Calu3 (cell line): Measurements from ENCODE around the gene EIPR1. TPM values are rescaled to one million over a fixed set of nuclear protein-coding genes. Genes with fewer than 3 reads are reported as not detected.

ENCODE experiments used
- BruUV-seq: library from RNA; stranded (reverse); fragments of 400-500 nt; replicated peaks from 2 replicates; lab custom pipeline; 2021; lab: Mats Ljungman, UMichigan
- CTCF ChIA-PET: fragments of 300-600 bp; sonication (Branson Sonifier 250); formaldehyde crosslinking; loops from one replicate; lab custom pipeline; 2022; ENCODE audit warnings: antibody characterized with exemption; lab: Charles Lee
- DNase-seq: peaks from one replicate; pipeline ENCODE4 v3.0.0; 2022
- H3K27ac Mint-ChIP-seq: one replicate; pipeline ENCODE4 v1.8.0; 2022; ENCODE audit warnings: mixed read lengths; ENCODE audit not compliant: unreplicated experiment
- H3K27me3 Mint-ChIP-seq: one replicate; pipeline ENCODE4 v1.8.0; 2022; ENCODE audit warnings: mixed read lengths; ENCODE audit not compliant: unreplicated experiment
- H3K36me3 Mint-ChIP-seq: one replicate; pipeline ENCODE4 v1.8.0; 2022; ENCODE audit warnings: mild to moderate bottlenecking, moderate library complexity, mixed read lengths; ENCODE audit not compliant: insufficient read depth, unreplicated experiment
- H3K4me1 Mint-ChIP-seq: one replicate; pipeline ENCODE4 v1.8.0; 2022; ENCODE audit warnings: mild to moderate bottlenecking, low read depth, mixed read lengths; ENCODE audit not compliant: unreplicated experiment
- H3K4me3 Mint-ChIP-seq: one replicate; pipeline ENCODE4 v1.8.0; 2022; ENCODE audit warnings: mild to moderate bottlenecking, low read depth, moderate library complexity, mixed read lengths; ENCODE audit not compliant: unreplicated experiment
- H3K9me3 Mint-ChIP-seq: one replicate; pipeline ENCODE4 v1.8.0; 2022; ENCODE audit warnings: low read depth, mixed read lengths; ENCODE audit not compliant: unreplicated experiment
- intact Hi-C: fragments of 100-400 bp; cut with micrococcal nuclease; formaldehyde crosslinking; loops from one replicate; pipeline ENCODE4 v1.10.0; 2022; ENCODE audit not compliant: unreplicated experiment
- total RNA-seq: library from RNA; stranded (reverse); gene quantifications from 2 replicates; pipeline ENCODE4 v1.2.3, GENCODE V29; 2022
- TF ChIP-seq, protein P1 (sequence below): fragments of 200-600 bp; IDR thresholded peaks from one replicate; pipeline ENCODE4 v1.8.0; 2022; ENCODE audit warnings: antibody characterized with exemption; ENCODE audit not compliant: unreplicated experiment

The EIPR1 gene
- total RNA-seq, 1 experiment from 2014 or later = 31.7 TPM

DNA sequence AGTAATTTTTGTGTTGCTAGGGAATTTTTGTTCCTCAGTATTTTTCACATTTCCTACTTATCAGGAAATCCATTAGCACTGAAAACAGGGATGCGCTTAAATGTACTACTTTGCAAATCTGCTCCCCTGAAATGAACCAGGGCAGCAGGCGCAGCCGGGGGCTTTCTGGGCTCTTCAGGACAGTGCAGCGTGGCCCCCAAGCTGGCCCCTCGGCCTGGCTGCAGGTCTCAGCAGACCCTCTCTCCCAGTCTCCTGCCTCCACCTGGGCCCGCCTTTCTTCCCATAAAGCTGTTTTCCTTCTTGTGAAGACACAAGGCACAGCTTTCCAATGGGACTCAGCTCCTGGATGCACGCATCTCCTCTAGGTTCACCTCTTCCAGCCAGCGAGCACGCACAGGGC lies 35.3 kb downstream of the EIPR1 start:
- no peak for DNase-seq
- no peak overlapping the region for H3K4me3 Mint-ChIP-seq
- TF ChIP-seq, protein P1, sequence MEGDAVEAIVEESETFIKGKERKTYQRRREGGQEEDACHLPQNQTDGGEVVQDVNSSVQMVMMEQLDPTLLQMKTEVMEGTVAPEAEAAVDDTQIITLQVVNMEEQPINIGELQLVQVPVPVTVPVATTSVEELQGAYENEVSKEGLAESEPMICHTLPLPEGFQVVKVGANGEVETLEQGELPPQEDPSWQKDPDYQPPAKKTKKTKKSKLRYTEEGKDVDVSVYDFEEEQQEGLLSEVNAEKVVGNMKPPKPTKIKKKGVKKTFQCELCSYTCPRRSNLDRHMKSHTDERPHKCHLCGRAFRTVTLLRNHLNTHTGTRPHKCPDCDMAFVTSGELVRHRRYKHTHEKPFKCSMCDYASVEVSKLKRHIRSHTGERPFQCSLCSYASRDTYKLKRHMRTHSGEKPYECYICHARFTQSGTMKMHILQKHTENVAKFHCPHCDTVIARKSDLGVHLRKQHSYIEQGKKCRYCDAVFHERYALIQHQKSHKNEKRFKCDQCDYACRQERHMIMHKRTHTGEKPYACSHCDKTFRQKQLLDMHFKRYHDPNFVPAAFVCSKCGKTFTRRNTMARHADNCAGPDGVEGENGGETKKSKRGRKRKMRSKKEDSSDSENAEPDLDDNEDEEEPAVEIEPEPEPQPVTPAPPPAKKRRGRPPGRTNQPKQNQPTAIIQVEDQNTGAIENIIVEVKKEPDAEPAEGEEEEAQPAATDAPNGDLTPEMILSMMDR = no peak
- no peak overlapping the region for H3K27ac Mint-ChIP-seq
- intact Hi-C loops = no loop called here
- CTCF ChIA-PET = no interaction called here
- no peaks in the 10 kb centered on the region for H3K9me3 Mint-ChIP-seq
- no peaks in the 10 kb centered on the region for H3K4me1 Mint-ChIP-seq
- no peaks in the 10 kb centered on the region for H3K27me3 Mint-ChIP-seq
- BruUV-seq = no TSS peak
- H3K36me3 Mint-ChIP-seq = peaks cover 5% of the 10 kb centered on the region

DNA sequence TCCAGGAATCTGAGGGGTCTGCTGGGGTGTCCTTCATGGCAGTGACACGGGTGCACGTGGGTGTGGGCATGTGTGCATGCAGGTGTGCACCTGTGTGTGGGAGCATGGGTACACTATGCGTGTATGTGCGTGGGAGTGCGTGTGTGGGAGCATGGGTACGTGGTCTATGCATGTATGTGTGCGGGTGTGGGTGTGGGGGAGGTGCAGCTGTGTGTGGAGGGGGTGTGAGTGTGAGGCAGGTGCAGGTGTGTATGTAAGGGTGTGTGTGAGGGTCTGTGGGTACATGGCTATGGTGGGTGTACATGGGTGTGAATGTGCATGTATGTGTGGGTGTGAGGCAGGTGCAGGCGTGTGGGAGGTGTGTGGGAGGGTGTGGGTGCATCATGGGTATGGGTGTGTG lies 36.3 kb downstream of the EIPR1 start:
- intact Hi-C loops = no loop called here
- TF ChIP-seq, protein P1 = no peak
- BruUV-seq = no TSS peak
- no peaks in the 10 kb centered on the region for H3K9me3 Mint-ChIP-seq
- DNase-seq = no peak
- CTCF ChIA-PET = no interaction called here
- peaks cover 5% of the 10 kb centered on the region for H3K36me3 Mint-ChIP-seq
- H3K4me1 Mint-ChIP-seq = no peaks in the 10 kb centered on the region
- H3K27ac Mint-ChIP-seq = no peak overlapping the region
- H3K4me3 Mint-ChIP-seq = no peak overlapping the region
- H3K27me3 Mint-ChIP-seq = no peaks in the 10 kb centered on the region

DNA sequence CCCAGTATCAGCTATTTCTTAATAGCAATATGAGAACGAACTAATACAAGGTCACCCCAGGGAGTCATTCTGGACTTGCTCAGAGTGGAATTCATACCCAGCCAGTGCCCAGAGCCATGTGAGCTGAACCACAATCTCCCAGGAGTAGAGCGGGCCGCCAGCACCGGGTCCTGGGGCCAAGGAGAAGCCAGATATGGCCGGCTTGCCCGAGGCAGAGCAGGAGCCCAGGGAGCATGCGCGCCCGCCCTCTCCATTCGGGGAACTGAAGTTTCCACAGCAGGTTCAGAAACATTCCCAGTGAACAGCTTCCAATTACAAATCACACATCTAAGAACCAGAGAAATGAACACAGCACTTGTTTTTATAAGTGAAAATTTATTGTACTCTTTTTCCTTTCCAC lies 37.5 kb downstream of the EIPR1 start:
- H3K36me3 Mint-ChIP-seq = peaks cover 5% of the 10 kb centered on the region
- intact Hi-C loops = no loop called here
- TF ChIP-seq, protein P1 = no peak
- no peak overlapping the region for H3K27ac Mint-ChIP-seq
- H3K4me3 Mint-ChIP-seq = no peak overlapping the region
- BruUV-seq = no TSS peak
- no peaks in the 10 kb centered on the region for H3K4me1 Mint-ChIP-seq
- H3K27me3 Mint-ChIP-seq = no peaks in the 10 kb centered on the region
- CTCF ChIA-PET = no interaction called here
- no peak for DNase-seq
- H3K9me3 Mint-ChIP-seq = no peaks in the 10 kb centered on the region

DNA sequence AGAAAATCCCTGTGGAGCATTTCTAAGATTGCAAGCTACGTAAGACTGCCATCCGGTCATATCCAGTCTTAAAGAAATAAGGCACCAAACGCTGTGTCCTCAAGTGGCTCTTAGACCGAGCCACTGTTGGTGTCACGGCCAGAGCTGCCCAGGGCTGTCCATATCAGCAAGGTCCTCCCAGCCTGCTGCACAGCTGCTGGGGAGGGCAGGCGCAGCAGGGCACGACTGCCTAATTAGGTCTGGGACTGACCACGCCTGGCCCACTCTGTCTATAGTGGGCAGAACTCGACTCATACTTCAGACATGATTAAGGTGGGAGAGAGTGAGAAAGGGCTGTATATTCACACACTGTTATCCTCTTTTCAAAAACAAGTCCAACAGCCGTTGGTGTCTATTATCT lies 39.3 kb downstream of the EIPR1 start:
- CTCF ChIA-PET = no interaction called here
- no peaks in the 10 kb centered on the region for H3K27me3 Mint-ChIP-seq
- H3K36me3 Mint-ChIP-seq = peaks cover 5% of the 10 kb centered on the region
- H3K4me3 Mint-ChIP-seq = no peak overlapping the region
- no peaks in the 10 kb centered on the region for H3K9me3 Mint-ChIP-seq
- TF ChIP-seq, protein P1 = no peak
- DNase-seq = no peak
- no TSS peak for BruUV-seq
- H3K4me1 Mint-ChIP-seq = no peaks in the 10 kb centered on the region
- no peak overlapping the region for H3K27ac Mint-ChIP-seq
- intact Hi-C loops = no loop called here
